Ureter (tissue), 1 donor: Measurements from ENCODE around the gene CST4. TPM values are rescaled to one million over a fixed set of nuclear protein-coding genes. Genes with fewer than 3 reads are reported as not detected.
"Not testable (repeated sequence)": the region's sequence is repeated elsewhere in the genome, so short reads cannot be mapped to it uniquely, and the experiment has no call there.

Experiments
- DNase-seq: peaks from one replicate; pipeline ENCODE4 v3.0.0-alpha.2; 2020; ENCODE audit warnings: low spot score
- total RNA-seq: library from RNA; stranded (reverse); gene quantifications from one replicate; pipeline ENCODE4 v1.2.4, GENCODE V29; 2023
- donor health status: DM: yes; HTN: yes; CAD: no.

The CST4 gene, protein sequence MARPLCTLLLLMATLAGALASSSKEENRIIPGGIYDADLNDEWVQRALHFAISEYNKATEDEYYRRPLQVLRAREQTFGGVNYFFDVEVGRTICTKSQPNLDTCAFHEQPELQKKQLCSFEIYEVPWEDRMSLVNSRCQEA
- total RNA-seq = not detected

DNA sequence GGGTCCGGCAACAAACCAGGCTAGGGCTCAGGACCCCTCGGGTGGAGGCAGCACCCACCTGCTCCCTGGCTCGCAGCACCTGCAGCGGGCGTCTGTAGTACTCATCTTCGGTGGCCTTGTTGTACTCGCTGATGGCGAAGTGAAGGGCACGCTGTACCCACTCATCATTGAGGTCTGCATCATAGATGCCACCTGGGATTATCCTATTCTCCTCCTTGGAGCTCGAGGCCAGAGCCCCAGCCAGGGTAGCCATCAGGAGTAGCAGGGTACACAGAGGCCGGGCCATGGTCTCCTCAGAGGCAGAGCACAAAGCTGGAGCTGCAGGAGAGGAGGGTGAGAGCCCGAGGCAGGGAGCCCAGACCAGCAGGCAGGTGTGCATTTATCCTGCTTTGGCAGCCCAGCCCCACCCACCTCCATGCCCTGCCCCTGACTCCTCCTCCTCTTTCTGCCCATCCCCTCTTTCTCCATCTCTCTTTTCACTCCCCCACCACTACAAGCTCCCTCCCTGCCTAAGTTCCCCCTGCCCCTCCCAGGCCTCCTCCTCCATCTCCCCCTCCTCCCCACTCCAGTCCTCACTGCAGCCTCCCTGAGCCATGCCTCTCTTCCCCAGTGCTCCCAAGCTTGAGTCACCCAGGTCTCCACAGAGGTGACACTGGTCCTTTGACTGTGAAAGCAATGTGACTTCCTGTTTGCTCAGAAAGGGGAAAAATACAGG, at the start of gene CST4:
CST4 (minus strand) TSS at position 355 of the 715 bp plus-strand sequence; CDS start at position 286, 69 bp downstream.
- DNase-seq = not testable (repeated sequence)

DNA sequence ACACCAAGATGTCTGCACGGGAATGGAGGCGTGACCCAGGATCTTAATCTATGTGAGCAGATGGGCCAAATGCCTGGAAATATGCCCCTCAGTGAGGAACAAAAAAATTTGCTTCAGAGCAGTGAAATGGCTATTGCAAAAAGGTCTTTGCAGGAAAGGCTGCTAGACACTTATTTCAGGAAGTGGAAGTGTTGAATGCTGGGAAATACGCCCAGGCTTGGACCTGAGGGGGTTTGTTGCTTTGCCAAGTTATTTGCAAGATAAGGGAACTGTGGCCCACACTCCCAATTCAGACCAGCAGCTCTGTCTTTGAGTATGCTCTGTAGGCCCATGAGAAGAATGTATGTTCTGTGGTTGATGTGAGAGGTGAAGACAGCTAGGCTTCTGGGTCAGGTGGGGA, 46.6 kb upstream of the CST4 start:
- DNase-seq = not testable (repeated sequence)

DNA sequence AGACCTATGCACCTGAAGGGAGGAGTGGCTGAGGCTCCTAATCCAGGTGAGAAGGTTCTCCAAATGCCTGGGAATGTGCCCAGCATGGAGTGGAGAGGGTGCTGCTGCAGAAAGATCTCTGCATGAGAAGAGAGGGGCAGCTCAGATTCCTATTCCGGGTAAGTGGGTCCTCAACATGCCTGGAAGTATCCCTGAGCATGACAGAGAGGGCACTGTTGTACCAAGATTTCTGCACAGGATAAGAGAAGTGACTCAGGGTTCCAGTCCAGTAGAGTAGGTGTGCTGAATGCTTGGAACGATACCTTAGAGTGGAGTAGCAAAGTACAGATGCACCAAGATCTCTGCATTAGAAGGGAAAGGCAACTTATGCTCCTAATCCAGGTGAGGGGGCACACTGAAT, 46.1 kb upstream of the CST4 start:
- DNase-seq = not testable (repeated sequence)

- not testable (repeated sequence) for DNase-seq
Observed at GRCh38 chr20:23734440-23734839, 45.6 kb upstream of the CST4 start.

DNA sequence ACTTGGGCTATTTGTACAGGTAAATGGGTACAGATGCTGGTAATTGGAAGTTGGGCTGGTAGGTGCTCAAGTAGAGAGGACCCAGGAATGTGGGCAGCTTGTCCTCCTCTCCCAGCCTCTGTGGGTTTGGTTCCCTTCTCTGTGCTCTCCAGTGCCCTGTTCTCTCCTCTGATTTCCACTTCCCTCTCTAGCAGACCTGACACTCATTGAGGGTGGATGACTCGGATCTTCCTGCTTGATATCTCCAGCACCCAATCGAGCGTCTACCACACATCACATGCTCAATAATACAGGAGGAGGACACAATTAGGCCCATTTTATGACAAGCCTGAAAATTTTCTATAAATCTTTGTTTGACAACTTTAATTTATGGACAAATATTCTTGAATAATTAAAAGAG, 38.2 kb upstream of the CST4 start:
- DNase-seq = no peak

DNA sequence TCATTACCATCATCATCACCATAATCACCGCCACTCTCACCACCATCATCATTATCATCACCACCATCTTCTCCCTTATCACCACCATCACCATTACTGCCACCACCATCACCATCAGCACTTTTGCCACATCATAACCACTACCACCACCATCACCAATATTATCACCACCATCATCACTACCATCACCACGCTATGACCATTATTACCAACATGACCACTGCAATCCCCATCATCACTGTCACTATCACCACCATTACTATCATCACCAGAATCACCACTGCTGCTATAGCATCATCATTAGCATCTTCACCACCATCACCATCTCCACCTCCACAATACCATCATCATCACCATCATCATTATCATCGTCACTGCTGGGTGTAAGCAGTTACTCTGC, 36.3 kb upstream of the CST4 start:
- DNase-seq = no peak

GRCh38 chr20:23723659-23724307, 34.9 kb upstream of the CST4 start:
- DNase-seq = not testable (repeated sequence)

- DNase-seq = not testable (repeated sequence)
Observed at GRCh38 chr20:23722851-23723250, 34.0 kb upstream of the CST4 start.

DNA sequence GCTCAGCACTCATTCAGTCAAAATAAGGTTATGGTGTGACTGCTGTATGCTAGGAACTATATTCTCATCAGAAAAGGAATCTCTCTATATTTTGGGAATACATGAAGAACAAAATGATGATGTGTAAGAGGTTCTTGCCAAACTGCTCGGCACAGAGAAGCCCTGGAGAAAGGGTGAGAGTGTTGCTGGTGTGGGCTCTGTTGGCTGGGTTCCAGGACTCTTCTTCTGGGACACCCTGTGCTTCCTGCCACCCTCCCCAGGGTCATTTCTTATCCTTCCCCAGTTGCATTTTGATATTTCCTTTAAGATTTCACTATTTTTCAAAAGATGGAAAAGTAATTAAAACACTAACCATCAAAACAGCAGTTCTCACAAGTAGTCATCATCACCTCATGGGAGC, 33.1 kb upstream of the CST4 start:
- no peak for DNase-seq

DNA sequence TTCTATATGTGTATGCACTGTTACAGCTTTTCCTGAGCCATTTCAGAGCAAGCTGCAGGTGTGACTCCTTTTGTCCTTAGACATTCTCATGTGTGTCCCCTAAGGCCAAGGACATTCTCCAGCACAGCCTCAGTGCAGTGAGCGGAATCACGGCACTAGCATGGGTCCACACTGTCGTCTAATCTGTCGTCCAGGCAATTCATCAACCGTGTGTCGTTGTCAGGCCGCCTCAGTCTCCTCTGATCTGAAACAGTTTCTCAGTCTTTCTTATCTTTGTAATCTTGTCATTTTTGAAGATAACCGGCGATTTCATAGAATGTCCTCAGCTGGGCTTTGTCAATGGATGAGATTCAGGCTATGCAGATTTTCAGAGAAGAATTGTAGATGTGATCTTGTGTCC, 30.5 kb upstream of the CST4 start:
- not testable (repeated sequence) for DNase-seq

- not testable (repeated sequence) for DNase-seq
Observed at GRCh38 chr20:23711778-23712177, 22.9 kb upstream of the CST4 start.

DNA sequence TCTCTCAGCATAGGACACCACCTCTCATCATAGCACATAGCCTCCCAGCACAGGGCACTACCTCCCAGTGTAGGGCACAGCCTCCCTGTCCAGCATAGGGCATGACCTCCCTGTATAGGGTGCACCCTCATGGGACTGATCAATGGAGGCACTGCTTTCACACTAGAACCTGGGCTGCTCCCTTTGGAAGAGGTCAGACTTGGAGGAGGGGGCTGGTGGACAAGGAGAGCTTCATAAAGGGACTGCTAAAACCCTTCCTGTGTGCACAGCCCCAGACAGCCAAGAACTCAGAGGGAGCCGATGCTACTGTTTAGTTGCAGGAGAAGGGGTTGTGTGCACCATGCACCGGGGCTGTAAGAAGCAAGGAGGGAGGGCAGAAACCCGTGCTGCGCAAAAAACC, 21.9 kb upstream of the CST4 start:
- DNase-seq = no peak

GRCh38 chr20:23705895-23706294, 17.1 kb upstream of the CST4 start:
- DNase-seq = no peak

DNA sequence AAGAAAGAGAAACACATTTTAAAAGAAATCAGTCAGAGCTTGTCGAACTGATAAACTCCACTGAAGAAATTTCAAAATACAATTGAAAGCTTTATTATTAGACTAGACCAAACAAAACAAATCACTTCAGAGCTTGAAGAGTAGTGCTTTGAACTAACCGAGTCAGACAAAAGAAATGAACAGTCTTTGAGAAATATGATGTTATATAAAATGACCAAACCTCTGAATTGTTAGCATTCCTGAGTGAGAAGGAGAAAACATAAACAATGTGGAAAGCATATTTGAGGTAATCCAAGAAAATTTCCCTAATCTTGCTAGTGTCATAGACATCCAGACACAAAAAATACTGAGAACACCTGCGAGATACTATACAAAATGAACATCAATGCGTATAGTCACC, 13.2 kb upstream of the CST4 start:
- DNase-seq = no peak

DNA sequence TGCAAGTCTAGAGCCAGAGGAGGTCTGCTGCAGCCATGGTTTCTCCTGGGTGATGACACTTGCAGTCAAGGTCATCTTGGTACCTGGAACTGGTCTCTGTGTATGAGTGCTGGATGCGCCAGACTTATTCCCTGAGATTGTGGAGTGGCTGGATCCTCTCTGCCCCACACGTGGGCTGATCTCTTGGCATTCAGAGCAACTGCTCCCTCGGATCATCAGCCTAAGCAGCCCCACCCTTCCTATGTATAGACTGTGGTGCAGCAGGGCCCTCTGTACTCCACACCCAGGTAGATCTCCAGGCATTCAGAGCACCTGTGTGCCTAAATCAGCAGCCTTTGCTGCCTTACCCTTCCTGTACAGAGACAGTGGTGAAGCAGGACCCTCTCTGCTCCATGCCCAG, 12.1 kb upstream of the CST4 start:
- no peak for DNase-seq

- no peak for DNase-seq
Observed at GRCh38 chr20:23697947-23698346, 9.1 kb upstream of the CST4 start.

DNA sequence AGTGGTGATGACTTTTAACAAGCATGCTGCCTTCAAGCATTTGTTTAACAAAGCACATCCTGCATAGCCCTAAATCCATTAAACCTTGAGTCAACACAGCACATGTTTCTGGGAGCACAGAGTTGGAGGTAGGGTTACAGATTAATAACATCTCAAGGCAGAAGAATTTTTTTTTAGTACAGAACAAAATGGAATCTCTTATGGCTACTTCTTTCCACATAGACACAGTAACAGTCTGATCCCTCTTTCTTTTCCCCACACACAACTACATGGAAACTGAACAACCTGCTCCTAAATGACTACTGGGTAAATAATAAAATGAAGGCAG, 6.2 kb upstream of the CST4 start:
- DNase-seq = not testable (repeated sequence)

DNA sequence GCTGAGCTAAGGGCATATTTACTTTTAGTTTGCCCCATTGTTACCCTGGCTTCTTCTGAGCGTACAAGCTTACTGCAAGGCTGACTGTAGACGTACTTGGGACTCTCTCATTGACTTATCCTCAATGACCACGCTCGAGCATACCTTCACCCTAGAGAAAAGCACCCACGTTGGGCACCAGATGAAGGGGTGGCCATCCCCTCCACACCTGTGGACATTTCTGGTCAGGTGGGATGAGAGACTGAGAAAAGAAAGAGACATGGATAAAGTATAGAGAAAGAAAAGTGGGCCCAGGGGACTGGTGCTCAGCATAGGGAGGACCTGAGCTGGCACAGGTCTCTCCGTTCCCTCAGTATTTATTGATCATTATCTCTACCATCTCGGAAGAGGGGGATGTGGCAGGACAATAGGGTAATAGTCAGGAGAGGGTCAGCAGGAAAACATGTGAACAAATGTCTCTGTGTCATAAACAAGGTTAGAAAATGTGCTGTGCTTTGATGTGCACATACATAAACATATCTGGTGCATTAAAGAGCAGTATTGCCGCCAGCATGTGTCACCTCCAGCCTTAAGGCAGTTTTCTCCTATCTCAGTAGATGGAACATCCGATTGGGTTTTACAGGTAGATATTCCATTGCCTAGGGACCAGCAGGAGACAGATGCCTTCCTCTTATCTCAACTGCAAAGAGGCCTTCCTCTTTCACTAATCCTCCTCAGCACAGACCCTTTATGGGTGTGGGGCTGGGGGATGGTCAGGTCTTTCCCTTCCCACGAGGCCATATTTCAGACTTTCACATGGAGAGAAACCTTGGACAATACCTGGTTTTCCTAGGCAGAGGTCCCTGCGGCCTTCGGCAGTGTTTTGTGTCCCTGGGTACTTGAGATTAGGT, 5.6 kb upstream of the CST4 start:
- not testable (repeated sequence) for DNase-seq

GRCh38 chr20:23692725-23693619, 4.1 kb upstream of the CST4 start:
- not testable (repeated sequence) for DNase-seq

DNA sequence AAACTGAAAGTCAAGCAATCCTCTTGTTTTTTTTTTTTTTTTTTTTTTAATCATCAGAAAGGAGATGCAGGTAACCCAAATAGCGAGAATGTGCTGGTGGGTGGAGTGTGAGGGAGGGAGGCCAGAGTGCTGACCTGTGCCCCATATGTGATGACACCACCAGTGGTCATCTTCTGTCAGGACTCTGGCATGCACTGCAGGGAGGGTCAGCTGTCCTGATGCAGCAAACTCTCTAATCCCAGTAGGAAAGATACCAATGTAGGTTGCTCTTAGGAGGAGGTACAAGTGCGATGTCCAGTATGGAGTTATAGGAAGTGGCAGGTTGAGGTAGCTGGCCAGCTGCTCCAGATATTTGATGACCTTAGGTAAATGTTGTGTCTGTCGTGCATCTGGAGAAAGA, 2.8 kb upstream of the CST4 start:
- DNase-seq = no peak

- DNase-seq = no peak
Observed at GRCh38 chr20:23690581-23690980, 1.7 kb upstream of the CST4 start.
